ENCODE data around the gene FAM131C.

Gene FAM131C

GRCh38 chr1:16093611-16094010 is 20.2 kb upstream of the FAM131C start:
- Mint-ChIP-seq H3K27me3 (peaks cover 10% of the 10 kb centered on the region), H3K9me3 (no peaks in the 10 kb centered on the region), H3K4me1 (peaks cover 6% of the 10 kb centered on the region), H3K4me3 (no peak overlapping the region), H3K27ac (ENCODE audit: low read depth) (no peak overlapping the region), H3K36me3 (ENCODE audit: insufficient read depth) (peaks cover 4% of the 10 kb centered on the region)
- DNase-seq (ENCODE audit: low spot score in 2 of 2) (no peak), ATAC-seq (replicated peaks; ENCODE audit: extremely low read depth, poor library complexity, severe bottlenecking) (no peak)

GRCh38 chr1:16092923-16093511 is 19.6 kb upstream of the FAM131C start:
- Mint-ChIP-seq H3K27ac (ENCODE audit: low read depth) (no peak overlapping the region), H3K27me3 (peaks cover 10% of the 10 kb centered on the region), H3K9me3 (no peaks in the 10 kb centered on the region), H3K4me3 (no peak overlapping the region), H3K4me1 (peaks cover 6% of the 10 kb centered on the region), H3K36me3 (ENCODE audit: insufficient read depth) (peaks cover 4% of the 10 kb centered on the region)
- ATAC-seq (replicated peaks; ENCODE audit: extremely low read depth, poor library complexity, severe bottlenecking) = no peak
- no peak for DNase-seq (ENCODE audit: low spot score in 2 of 2)

DNA sequence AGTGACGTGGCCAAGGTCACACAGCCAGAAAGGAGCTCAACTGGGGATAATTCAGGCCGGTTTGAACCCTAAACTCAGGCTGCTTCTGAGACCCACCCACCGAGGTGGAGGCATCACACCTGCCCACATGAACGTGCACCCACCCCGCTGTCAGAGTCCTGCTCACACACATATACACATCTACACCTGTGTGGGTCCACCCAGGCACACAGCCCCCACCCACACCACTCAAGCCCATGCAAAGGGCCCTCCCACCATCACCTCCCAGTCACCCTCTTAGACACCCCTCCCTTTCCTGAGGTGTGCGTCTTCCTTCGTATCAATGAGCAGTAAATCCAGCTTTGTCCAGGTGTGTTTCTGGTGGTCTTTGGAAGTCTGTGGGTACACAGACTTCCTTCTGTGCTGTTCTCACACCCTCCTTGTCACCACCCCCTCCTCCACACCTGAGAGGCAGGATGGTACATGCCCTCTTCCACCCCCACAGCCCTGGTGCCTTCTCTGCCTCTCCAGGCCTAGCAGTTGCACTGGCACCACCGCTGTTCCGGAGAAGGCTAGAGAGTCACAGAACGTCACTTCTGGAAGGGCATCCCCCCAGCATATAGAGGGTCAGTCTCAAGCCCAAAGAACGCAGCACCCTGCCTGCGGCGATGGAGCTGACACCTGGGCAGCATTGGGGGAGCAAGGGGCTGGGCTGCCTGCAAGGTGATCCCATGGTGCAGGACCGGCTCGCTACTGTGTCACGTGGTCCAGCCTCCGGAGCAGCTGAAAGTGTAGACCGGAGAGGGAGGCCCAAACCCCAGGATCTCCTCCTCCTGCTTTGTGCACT is 18.9 kb upstream of the FAM131C start:
- peaks cover 10% of the 10 kb centered on the region for H3K27me3 Mint-ChIP-seq
- peaks cover 4% of the 10 kb centered on the region for H3K36me3 Mint-ChIP-seq (ENCODE audit: insufficient read depth)
- ATAC-seq (replicated peaks; ENCODE audit: extremely low read depth, poor library complexity, severe bottlenecking) (no peak), DNase-seq (ENCODE audit: low spot score in 2 of 2) (no peak)
- H3K9me3 Mint-ChIP-seq = no peaks in the 10 kb centered on the region
- no peak overlapping the region for H3K4me3 Mint-ChIP-seq
- H3K27ac Mint-ChIP-seq (ENCODE audit: low read depth) = no peak overlapping the region
- peaks cover 6% of the 10 kb centered on the region for H3K4me1 Mint-ChIP-seq

DNA sequence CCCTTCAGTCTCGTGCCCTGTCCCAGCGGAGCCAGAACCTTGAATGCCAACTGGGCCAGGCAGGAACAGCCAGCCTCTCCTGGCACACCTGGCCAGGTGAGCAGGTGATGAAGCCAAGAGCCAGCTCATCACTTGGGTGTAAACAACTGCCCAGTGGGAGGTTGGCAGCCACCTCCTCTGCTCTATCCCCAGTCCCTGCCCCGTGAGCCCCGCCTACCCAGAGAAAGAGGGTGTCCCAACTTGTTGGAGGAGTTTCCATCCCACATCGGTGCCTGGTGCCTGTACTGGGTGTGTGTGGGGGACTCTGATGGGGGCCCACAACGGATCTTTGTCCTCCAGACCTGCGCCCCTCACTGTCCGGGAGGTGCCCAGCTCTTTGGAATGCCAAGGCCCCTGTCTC is 17.8 kb upstream of the FAM131C start:
- Mint-ChIP-seq H3K27me3 (peaks cover 10% of the 10 kb centered on the region), H3K36me3 (ENCODE audit: insufficient read depth) (peaks cover 4% of the 10 kb centered on the region), H3K27ac (ENCODE audit: low read depth) (no peak overlapping the region), H3K4me3 (no peak overlapping the region), H3K4me1 (peaks cover 6% of the 10 kb centered on the region), H3K9me3 (no peaks in the 10 kb centered on the region)
- ATAC-seq (replicated peaks; ENCODE audit: extremely low read depth, poor library complexity, severe bottlenecking) = no peak
- no peak for DNase-seq (ENCODE audit: low spot score in 2 of 2)

DNA sequence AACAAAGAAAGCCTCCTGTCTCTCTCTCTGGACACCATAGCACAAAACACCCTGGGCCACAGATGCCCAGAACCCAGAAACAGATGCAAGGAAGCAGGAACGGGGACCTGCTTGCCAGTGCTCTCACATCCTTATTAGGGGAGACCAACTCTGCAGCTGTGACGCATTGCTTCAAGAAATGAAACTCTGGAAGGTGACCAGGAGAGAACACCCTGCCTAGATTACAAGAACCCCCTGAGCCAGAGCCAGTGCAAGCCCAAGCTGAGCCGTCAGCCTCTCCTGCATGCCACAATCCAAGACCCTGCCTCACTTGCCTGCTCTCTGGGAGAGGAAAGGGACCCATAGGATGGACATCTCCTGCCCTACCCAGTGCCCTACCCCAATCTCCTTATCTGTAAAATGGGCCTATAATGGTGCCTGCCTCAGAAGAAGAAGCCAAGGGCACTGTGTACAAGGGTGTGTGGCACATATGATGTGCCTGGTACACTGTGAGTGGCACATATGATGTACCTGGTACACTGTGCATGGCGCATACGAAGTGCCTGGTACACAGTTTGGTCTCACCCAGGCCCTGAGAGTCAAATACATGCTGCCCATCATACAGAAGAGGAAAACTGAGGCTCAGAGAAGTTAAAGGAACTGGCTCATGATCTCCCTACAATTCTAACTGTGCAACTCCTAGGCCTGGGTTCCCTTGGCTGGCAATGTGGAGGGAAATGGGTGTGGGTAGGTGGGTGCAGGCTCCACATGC is 16.8 kb upstream of the FAM131C start:
- no peak for DNase-seq (ENCODE audit: low spot score in 2 of 2)
- Mint-ChIP-seq H3K27me3 (peaks cover 3% of the 10 kb centered on the region), H3K4me3 (no peak overlapping the region), H3K4me1 (peaks cover 6% of the 10 kb centered on the region), H3K9me3 (no peaks in the 10 kb centered on the region), H3K36me3 (ENCODE audit: insufficient read depth) (peaks cover 4% of the 10 kb centered on the region), H3K27ac (ENCODE audit: low read depth) (no peak overlapping the region)
- ATAC-seq (replicated peaks; ENCODE audit: extremely low read depth, poor library complexity, severe bottlenecking) = no peak

DNA sequence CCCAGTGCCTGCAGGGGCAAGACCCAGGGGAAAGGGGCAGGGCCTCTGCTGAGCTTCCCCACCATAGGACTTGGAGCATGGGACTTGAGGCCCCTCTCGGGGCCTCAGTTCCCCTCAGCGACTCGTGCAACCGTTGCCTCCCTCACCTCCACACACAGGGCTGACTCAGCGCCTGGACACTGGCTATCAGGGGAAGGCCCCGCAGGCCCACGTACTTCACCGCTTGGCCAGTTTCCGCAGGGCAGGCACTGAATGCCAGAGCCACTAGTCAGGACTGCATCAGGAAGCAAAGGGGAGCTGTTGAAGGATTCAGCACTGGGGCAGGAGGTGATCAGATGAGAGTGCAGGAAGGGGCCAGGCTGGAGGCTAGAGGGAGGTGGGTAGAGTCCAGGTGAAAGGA is 15.5 kb upstream of the FAM131C start:
- Mint-ChIP-seq H3K9me3 (no peaks in the 10 kb centered on the region), H3K27ac (ENCODE audit: low read depth) (no peak overlapping the region), H3K4me1 (peaks cover 6% of the 10 kb centered on the region), H3K27me3 (no peaks in the 10 kb centered on the region), H3K36me3 (ENCODE audit: insufficient read depth) (peaks cover 1% of the 10 kb centered on the region), H3K4me3 (no peak overlapping the region)
- no peak for DNase-seq (ENCODE audit: low spot score in 2 of 2)
- ATAC-seq (replicated peaks; ENCODE audit: extremely low read depth, poor library complexity, severe bottlenecking) = no peak

- no peak for ATAC-seq (replicated peaks; ENCODE audit: extremely low read depth, poor library complexity, severe bottlenecking)
- Mint-ChIP-seq H3K4me1 (peaks cover 6% of the 10 kb centered on the region), H3K27me3 (no peaks in the 10 kb centered on the region), H3K4me3 (no peak overlapping the region), H3K9me3 (no peaks in the 10 kb centered on the region), H3K27ac (ENCODE audit: low read depth) (no peak overlapping the region), H3K36me3 (ENCODE audit: insufficient read depth) (peaks cover 1% of the 10 kb centered on the region)
- no peak for DNase-seq (ENCODE audit: low spot score in 2 of 2)
Measured at GRCh38 chr1:16088351-16088911, 15.0 kb upstream of the FAM131C start.

DNA sequence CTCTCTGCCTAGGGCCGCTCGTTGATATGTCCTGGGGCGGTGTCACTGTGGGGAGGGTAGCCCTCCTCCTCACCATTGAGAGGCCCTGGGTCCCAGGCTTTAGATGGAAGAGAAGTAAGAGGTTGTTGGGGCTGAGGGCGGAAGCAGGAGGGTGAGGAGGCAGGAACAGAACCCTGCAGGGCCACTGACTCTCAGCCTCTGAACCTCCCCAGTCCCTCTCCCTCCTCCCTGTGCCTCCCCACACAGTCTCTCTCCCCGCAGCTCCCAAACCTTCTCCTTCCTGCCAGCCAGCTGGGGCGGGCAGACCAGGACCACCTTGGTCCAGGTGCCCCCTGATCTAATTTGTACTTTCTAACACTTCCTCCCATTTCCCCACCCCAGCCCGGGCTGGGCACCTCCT is 14.3 kb upstream of the FAM131C start:
- DNase-seq (ENCODE audit: low spot score in 2 of 2) (no peak), ATAC-seq (replicated peaks; ENCODE audit: extremely low read depth, poor library complexity, severe bottlenecking) (no peak)
- H3K27me3 Mint-ChIP-seq = no peaks in the 10 kb centered on the region
- H3K4me3 Mint-ChIP-seq = no peak overlapping the region
- H3K36me3 Mint-ChIP-seq (ENCODE audit: insufficient read depth) = no peaks in the 10 kb centered on the region
- no peaks in the 10 kb centered on the region for H3K9me3 Mint-ChIP-seq
- peaks cover 6% of the 10 kb centered on the region for H3K4me1 Mint-ChIP-seq
- no peak overlapping the region for H3K27ac Mint-ChIP-seq (ENCODE audit: low read depth)

DNA sequence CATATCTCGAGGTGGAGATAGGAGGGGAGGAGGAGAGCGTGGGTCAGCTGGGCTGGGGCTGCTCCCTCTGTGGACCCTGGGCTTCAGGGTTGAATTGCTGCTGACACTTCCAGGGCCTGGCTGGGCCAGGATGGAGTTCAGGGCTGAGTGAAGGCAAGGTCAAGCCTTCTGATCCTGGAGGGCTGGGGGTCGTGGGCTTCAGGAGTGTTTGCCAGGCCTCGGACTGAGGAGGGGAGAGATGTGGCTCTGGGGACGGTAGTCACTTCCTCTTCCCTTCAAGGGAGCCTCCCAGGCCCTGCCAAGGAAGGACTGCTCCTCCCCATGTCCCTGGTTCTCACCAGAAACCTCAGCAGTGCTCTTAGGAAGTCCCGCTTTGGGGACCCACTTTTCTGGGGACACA is 12.1 kb upstream of the FAM131C start:
- no peak overlapping the region for H3K27ac Mint-ChIP-seq (ENCODE audit: low read depth)
- no peak for ATAC-seq (replicated peaks; ENCODE audit: extremely low read depth, poor library complexity, severe bottlenecking)

GRCh38 chr1:16083486-16083885 is 10.0 kb upstream of the FAM131C start:
- no peaks in the 10 kb centered on the region for H3K27me3 Mint-ChIP-seq
- H3K4me3 Mint-ChIP-seq = no peak overlapping the region
- no peaks in the 10 kb centered on the region for H3K9me3 Mint-ChIP-seq
- DNase-seq (ENCODE audit: low spot score in 2 of 2) (no peak), ATAC-seq (replicated peaks; ENCODE audit: extremely low read depth, poor library complexity, severe bottlenecking) (no peak)
- H3K27ac Mint-ChIP-seq (ENCODE audit: low read depth) = no peak overlapping the region
- H3K36me3 Mint-ChIP-seq (ENCODE audit: insufficient read depth) = peaks cover 2% of the 10 kb centered on the region
- peaks cover 9% of the 10 kb centered on the region for H3K4me1 Mint-ChIP-seq

More for the DNA sequence above, 12.1 kb upstream of the FAM131C start:
- Mint-ChIP-seq H3K9me3 (no peaks in the 10 kb centered on the region), H3K36me3 (ENCODE audit: insufficient read depth) (no peaks in the 10 kb centered on the region), H3K4me3 (no peak overlapping the region), H3K4me1 (peaks cover 6% of the 10 kb centered on the region), H3K27me3 (no peaks in the 10 kb centered on the region)
- DNase-seq (ENCODE audit: low spot score in 2 of 2) = no peak

DNA sequence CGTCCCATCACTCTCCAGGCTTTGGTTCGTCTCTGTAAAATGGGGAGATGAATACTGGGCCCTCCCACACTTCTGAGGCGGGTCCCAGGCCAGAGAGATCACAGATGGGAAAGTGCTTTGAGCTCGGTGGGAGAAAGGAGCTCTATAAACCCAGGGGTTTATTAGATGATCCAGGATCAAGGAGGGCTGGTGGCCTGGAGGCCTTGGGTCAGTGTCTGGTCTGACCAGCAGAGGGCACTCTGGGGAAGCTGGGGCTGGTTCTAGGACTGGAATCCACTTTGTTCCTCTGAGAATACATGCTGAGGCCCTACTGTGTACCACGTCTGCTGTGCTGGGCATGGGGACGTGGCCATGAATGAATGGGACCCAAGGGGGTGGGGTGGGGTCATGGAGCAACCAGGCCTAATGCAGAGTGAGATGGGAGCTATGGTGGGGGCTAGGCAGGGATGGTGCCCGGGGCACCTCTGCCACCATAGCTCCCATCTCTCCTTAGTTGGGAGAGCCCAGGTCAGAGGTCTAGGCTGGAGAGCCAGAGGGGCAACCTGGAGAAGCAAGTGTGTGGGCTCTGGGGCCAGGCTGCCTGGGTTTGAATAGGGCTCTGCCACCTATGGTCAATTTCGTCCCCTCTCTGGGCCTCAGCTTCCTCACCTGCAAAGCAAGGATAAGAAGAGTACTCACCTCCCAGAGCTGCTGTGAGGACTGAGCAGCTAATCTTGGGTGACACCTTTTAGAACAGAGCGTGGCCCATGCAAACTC is 9.0 kb upstream of the FAM131C start:
- H3K36me3 Mint-ChIP-seq (ENCODE audit: insufficient read depth) = peaks cover 2% of the 10 kb centered on the region
- H3K27ac Mint-ChIP-seq (ENCODE audit: low read depth) = no peak overlapping the region
- no peaks in the 10 kb centered on the region for H3K9me3 Mint-ChIP-seq
- ATAC-seq (replicated peaks; ENCODE audit: extremely low read depth, poor library complexity, severe bottlenecking) (no peak), DNase-seq (ENCODE audit: low spot score in 2 of 2) (peak; percentile 38 to 54)
- H3K4me1 Mint-ChIP-seq = peaks cover 13% of the 10 kb centered on the region
- no peak overlapping the region for H3K4me3 Mint-ChIP-seq
- H3K27me3 Mint-ChIP-seq = no peaks in the 10 kb centered on the region

DNA sequence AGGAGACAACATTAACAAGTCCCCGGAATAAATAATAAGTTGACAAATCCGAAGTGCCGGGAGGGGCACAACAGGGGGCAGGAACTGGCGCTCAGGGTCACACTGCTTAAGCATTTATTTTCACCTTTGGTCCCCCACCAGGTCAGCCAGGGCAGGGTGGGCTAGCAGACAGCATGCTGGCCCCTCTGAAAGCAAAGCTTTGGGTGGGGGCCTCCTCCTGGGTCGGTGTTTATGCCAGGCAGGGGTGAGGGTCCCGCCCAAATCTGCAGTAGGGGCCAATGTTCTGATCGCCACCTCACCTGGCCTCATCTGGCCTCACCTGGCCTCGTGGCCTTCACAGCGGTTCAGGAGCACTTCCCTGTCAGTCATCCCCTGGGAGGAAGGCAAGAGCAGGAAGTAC is 8.2 kb upstream of the FAM131C start:
- Mint-ChIP-seq H3K4me3 (no peak overlapping the region), H3K27ac (ENCODE audit: low read depth) (no peak overlapping the region), H3K36me3 (ENCODE audit: insufficient read depth) (peaks cover 2% of the 10 kb centered on the region), H3K4me1 (peaks cover 14% of the 10 kb centered on the region), H3K27me3 (no peaks in the 10 kb centered on the region), H3K9me3 (no peaks in the 10 kb centered on the region)
- ATAC-seq (replicated peaks; ENCODE audit: extremely low read depth, poor library complexity, severe bottlenecking) (no peak), DNase-seq (ENCODE audit: low spot score in 2 of 2) (no peak)
